ENCODE results near the gene TXNRD2.

- no peak for TF ChIP-seq POLR2A (IDR thresholded peaks at IDR 0.05; ENCODE audit: low read length)
- TF ChIP-seq GATA1 (IDR thresholded peaks at IDR 0.05; ENCODE audit: low read depth, low read length), result no peak
Measured at GRCh38 chr22:19853879-19854777, 87.5 kb downstream of the TXNRD2 start.

Data from erythroblast (primary cell).